ENCODE data around the gene EGFR.

EGFR gene

DNA sequence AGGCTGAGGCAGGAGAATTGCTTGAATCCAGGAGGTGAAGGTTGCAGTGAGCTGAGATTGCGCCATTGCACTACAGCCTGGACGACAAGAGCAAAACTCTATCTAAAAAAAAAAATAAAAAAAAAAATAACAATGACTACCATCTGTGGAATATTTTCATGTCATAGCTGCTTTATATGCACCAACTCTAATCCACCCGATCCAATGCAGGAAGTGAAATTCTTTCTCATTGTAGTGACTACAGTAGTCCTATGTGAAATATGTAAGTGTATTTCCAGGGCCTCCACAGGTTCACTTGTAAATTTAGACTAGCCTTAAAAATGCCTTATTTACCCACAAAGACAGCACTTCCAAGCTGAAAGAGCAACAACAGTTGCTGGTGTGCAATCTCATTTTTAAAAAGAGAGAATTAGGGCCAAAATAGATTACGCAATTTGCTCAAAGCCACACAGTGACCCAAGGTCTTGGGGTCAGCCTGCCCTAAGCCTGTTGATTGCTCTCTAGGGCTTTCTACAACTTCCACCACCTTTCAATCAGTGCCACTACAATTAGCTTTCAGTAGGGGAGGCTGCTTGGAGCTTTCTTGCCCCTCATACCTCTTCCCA lies 25.8 kb upstream of the EGFR start:
- Histone ChIP-seq H3K9ac (ENCODE audit: low read length) (no peak overlapping the region), H2AFZ (ENCODE audit: low read length) (no peak overlapping the region), H3K9me2 (ENCODE audit: low read depth, low read length) (no peaks in the 10 kb centered on the region), H3K9me3 (ENCODE audit: low read length) (no peaks in the 10 kb centered on the region), H3K4me2 (ENCODE audit: low read length) (no peak overlapping the region), H3K36me3 (ENCODE audit: insufficient read depth, low read length) (no peaks in the 10 kb centered on the region), H3K27me3 (ENCODE audit: insufficient read depth, low read length) (no peaks in the 10 kb centered on the region), H3K4me1 (ENCODE audit: insufficient read depth, low read length, severe bottlenecking) (no peaks in the 10 kb centered on the region), H3K27ac (ENCODE audit: low read depth, low read length, poor library complexity, severe bottlenecking) (no peak overlapping the region), H3F3A (ENCODE audit: insufficient read depth, low read length) (no peaks in the 10 kb centered on the region), H3K4me3 (ENCODE audit: low read depth, low read length, poor library complexity, severe bottlenecking) (no peak overlapping the region), H3K79me2 (ENCODE audit: insufficient read depth, low read length) (no peaks in the 10 kb centered on the region), H4K20me1 (ENCODE audit: insufficient read depth, low read length) (no peaks in the 10 kb centered on the region)
- no peak for TF ChIP-seq EZH2 (IDR thresholded peaks at IDR 0.05; ENCODE audit: borderline replicate concordance, low read length)
- TF ChIP-seq, protein P1, sequence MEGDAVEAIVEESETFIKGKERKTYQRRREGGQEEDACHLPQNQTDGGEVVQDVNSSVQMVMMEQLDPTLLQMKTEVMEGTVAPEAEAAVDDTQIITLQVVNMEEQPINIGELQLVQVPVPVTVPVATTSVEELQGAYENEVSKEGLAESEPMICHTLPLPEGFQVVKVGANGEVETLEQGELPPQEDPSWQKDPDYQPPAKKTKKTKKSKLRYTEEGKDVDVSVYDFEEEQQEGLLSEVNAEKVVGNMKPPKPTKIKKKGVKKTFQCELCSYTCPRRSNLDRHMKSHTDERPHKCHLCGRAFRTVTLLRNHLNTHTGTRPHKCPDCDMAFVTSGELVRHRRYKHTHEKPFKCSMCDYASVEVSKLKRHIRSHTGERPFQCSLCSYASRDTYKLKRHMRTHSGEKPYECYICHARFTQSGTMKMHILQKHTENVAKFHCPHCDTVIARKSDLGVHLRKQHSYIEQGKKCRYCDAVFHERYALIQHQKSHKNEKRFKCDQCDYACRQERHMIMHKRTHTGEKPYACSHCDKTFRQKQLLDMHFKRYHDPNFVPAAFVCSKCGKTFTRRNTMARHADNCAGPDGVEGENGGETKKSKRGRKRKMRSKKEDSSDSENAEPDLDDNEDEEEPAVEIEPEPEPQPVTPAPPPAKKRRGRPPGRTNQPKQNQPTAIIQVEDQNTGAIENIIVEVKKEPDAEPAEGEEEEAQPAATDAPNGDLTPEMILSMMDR (IDR thresholded peaks at IDR 0.05; ENCODE audit: low read length) = no peak

DNA sequence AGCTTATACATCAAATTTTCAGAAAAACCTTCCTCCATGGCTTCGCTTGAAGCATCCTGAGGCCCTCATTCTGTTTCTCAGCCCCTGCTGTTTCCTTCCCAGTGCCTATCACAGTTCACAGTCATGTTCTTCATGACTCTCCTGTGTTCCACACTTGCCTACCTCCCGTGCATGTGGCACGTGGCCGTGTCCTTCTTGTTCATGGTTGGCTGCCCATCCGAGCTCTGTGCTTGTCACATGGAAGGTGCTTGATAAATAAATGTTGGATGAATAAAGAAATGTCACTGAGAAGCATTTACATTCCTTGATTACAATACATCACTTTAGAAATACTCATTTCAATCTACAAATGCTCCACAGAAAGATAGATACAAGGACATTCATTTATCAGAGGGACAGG lies 23.7 kb upstream of the EGFR start:
- Histone ChIP-seq H3F3A (ENCODE audit: insufficient read depth, low read length) (no peaks in the 10 kb centered on the region), H3K79me2 (ENCODE audit: insufficient read depth, low read length) (no peaks in the 10 kb centered on the region), H4K20me1 (ENCODE audit: insufficient read depth, low read length) (no peaks in the 10 kb centered on the region), H3K9ac (ENCODE audit: low read length) (no peak overlapping the region), H3K27me3 (ENCODE audit: insufficient read depth, low read length) (no peaks in the 10 kb centered on the region), H3K36me3 (ENCODE audit: insufficient read depth, low read length) (no peaks in the 10 kb centered on the region), H3K4me2 (ENCODE audit: low read length) (no peak overlapping the region), H3K27ac (ENCODE audit: low read depth, low read length, poor library complexity, severe bottlenecking) (no peak overlapping the region), H3K9me3 (ENCODE audit: low read length) (no peaks in the 10 kb centered on the region), H3K9me2 (ENCODE audit: low read depth, low read length) (no peaks in the 10 kb centered on the region), H3K4me3 (ENCODE audit: low read depth, low read length, poor library complexity, severe bottlenecking) (no peak overlapping the region), H3K4me1 (ENCODE audit: insufficient read depth, low read length, severe bottlenecking) (no peaks in the 10 kb centered on the region), H2AFZ (ENCODE audit: low read length) (no peak overlapping the region)
- TF ChIP-seq EZH2 (IDR thresholded peaks at IDR 0.05; ENCODE audit: borderline replicate concordance, low read length) = no peak
- TF ChIP-seq, protein P1 (IDR thresholded peaks at IDR 0.05; ENCODE audit: low read length) = no peak

- no peaks in the 10 kb centered on the region for H3K27me3 ChIP-seq (ENCODE audit: insufficient read depth, low read length)
- H3K4me2 ChIP-seq (ENCODE audit: low read length) = no peak overlapping the region
- TF ChIP-seq EZH2 (IDR thresholded peaks at IDR 0.05; ENCODE audit: borderline replicate concordance, low read length) = no peak
- TF ChIP-seq, protein P1 (IDR thresholded peaks at IDR 0.05; ENCODE audit: low read length) = no peak
- no peaks in the 10 kb centered on the region for H3K36me3 ChIP-seq (ENCODE audit: insufficient read depth, low read length)
- no peaks in the 10 kb centered on the region for H3F3A ChIP-seq (ENCODE audit: insufficient read depth, low read length)
- H3K27ac ChIP-seq (ENCODE audit: low read depth, low read length, poor library complexity, severe bottlenecking) = no peak overlapping the region
- no peak overlapping the region for H2AFZ ChIP-seq (ENCODE audit: low read length)
- no peaks in the 10 kb centered on the region for H3K9me2 ChIP-seq (ENCODE audit: low read depth, low read length)
- H3K79me2 ChIP-seq (ENCODE audit: insufficient read depth, low read length) = no peaks in the 10 kb centered on the region
- no peaks in the 10 kb centered on the region for H4K20me1 ChIP-seq (ENCODE audit: insufficient read depth, low read length)
- H3K9me3 ChIP-seq (ENCODE audit: low read length) = no peaks in the 10 kb centered on the region
- no peak overlapping the region for H3K9ac ChIP-seq (ENCODE audit: low read length)
- H3K4me3 ChIP-seq (ENCODE audit: low read depth, low read length, poor library complexity, severe bottlenecking) = no peak overlapping the region
- H3K4me1 ChIP-seq (ENCODE audit: insufficient read depth, low read length, severe bottlenecking) = no peaks in the 10 kb centered on the region
These were observed 23.0 kb upstream of the EGFR start for GRCh38 chr7:54995610-54996363.

All from OCI-LY1 (cell line).